ENCODE results near the gene CLMN. TPM values are rescaled to one million over a fixed set of nuclear protein-coding genes. Genes with fewer than 3 reads are reported as not detected.

CLMN gene
- total and polyA plus RNA-seq, 10 of the 15 experiments (the other 5 are each of a cell fraction or from before 2014, with no cell fraction given), result 7.8 to 49.3 (median 18.5) TPM

GRCh38 chr14:95157327-95158189 lies 162.2 kb downstream of the CLMN start, which contains the start of gene DICER1 (continued):
- TF ChIP-seq ZNF687 (IDR thresholded peaks at IDR 0.05) (peak; percentile 59), CREM (IDR thresholded peaks at IDR 0.05; ENCODE audit: low read depth) (peak; percentile 18), GABPA (IDR thresholded peaks at IDR 0.05; ENCODE audit: low read depth) (0 out of 2 replicates have a peak, but pooled peaks have one; percentile 28), CEBPB (IDR thresholded peaks at IDR 0.05; ENCODE audit: borderline replicate concordance in 1 of 2, low read depth in 2 of 2, low read length in 2 of 2) (no peak), HSF1 (IDR thresholded peaks at IDR 0.05; ENCODE audit: low read depth, low read length) (no peak), EED (IDR thresholded peaks at IDR 0.05; ENCODE audit: low read depth) (peak; percentile 42; the same call in 1 of the 2 replicates), NR2C1 (IDR thresholded peaks at IDR 0.05) (peak; percentile 97), SKIL (IDR thresholded peaks at IDR 0.05; ENCODE audit: low read depth, poor library complexity, severe bottlenecking) (no peak), POLR2AphosphoS2 (IDR thresholded peaks at IDR 0.05; ENCODE audit: low read depth, low read length) (no peak), IRF5 (IDR thresholded peaks at IDR 0.05; ENCODE audit: borderline replicate concordance) (no peak), SRF (IDR thresholded peaks at IDR 0.05; ENCODE audit: low read depth in 2 of 2, low read length in 2 of 2) (peak in 1 of 2 experiments; percentile 67; a peak in 1 of 4 replicates), MYC (IDR thresholded peaks at IDR 0.05; ENCODE audit: insufficient read depth, insufficient read length, insufficient replicate concordance, low read length, severe bottlenecking) (no peak), MXI1 (IDR thresholded peaks at IDR 0.05; ENCODE audit: low read depth, low read length) (no peak), E2F4 (IDR thresholded peaks at IDR 0.05; ENCODE audit: low read depth, low read length) (no peak), HDAC2 (IDR thresholded peaks at IDR 0.05) (no peak), TBL1XR1 (IDR thresholded peaks at IDR 0.05; ENCODE audit: low read depth, low read length) (peak; percentile 30; the same call in 1 of the 2 replicates), ATF7 (IDR thresholded peaks at IDR 0.05; ENCODE audit: low read depth) (no peak), NFXL1 (IDR thresholded peaks at IDR 0.05; ENCODE audit: borderline replicate concordance) (no peak), WRNIP1 (IDR thresholded peaks at IDR 0.05; ENCODE audit: borderline replicate concordance, low read depth, low read length) (no peak)

All from GM12878 (cell line).